Colonic mucosa (tissue), 4 donors: ENCODE results near the gene HBB. TPM values are rescaled to one million over a fixed set of nuclear protein-coding genes. Genes with fewer than 3 reads are reported as not detected.

ENCODE experiments used
- DNase-seq: peaks from one replicate; pipeline ENCODE4 v3.0.0-alpha.2; 2020
- H3K27ac ChIP-seq: fragments of 200-600 bp; one replicate; pipeline ENCODE4 v1.8.0; 2021
- H3K27me3 ChIP-seq: fragments of 200-600 bp; one replicate; pipeline ENCODE4 v1.8.0; 2021
- H3K36me3 ChIP-seq: fragments of 200-600 bp; one replicate; pipeline ENCODE4 v1.8.0; 2021
- H3K4me1 ChIP-seq: fragments of 200-600 bp; one replicate; pipeline ENCODE4 v1.8.0; 2021; ENCODE audit warnings: mild to moderate bottlenecking
- H3K4me3 ChIP-seq: fragments of 200-600 bp; one replicate; pipeline ENCODE4 v1.8.0; 2021
- H3K9ac ChIP-seq, 2 donors: one replicate each; pipeline ENCODE4 v1.7.0; 2013; ENCODE audit warnings: control low read depth in 2 of 2, low read depth in 2 of 2, low read length in 2 of 2
- H3K9me3 ChIP-seq: fragments of 200-600 bp; one replicate; pipeline ENCODE4 v1.8.0; 2021
- CTCF ChIP-seq: fragments of 200-600 bp; IDR thresholded peaks from one replicate; pipeline ENCODE4 v1.8.0; 2022; ENCODE audit warnings: antibody characterized with exemption, mild to moderate bottlenecking
- intact Hi-C: fragments of 100-400 bp; cut with DNase I; formaldehyde crosslinking; loops from one replicate; pipeline ENCODE4 v1.14.1; 2022
- total RNA-seq, 2 donors: library from RNA; stranded (reverse); fragmentation: NEBNext Ultra II Directional in 1 of 2; extraction: Animal tissue kit (Norgen Biotek cat#: 25700) in 1 of 2; gene quantifications; one replicate each; pipeline ENCODE4 v1.2.1, GENCODE V29; 2021
- donor health status: healthy.
- donor health status: DM: no; HTN: no; CAD: no.
- donor health status: DM: no; HTN: no; CAD: no.

The HBB gene
- total RNA-seq, 2 donors from 2014 or later = 3.0 to 113 TPM

- Histone ChIP-seq H3K9me3 (no peaks in the 10 kb centered on the region), H3K9ac (no peak overlapping the region), H3K4me3 (no peak overlapping the region), H3K4me1 (no peaks in the 10 kb centered on the region), H3K27me3 (no peaks in the 10 kb centered on the region), H3K27ac (no peak overlapping the region), H3K36me3 (no peaks in the 10 kb centered on the region)
- no peak for TF ChIP-seq CTCF
- intact Hi-C loops = no loop called here
- no peak for DNase-seq
These were observed 29.3 kb downstream of the HBB start for GRCh38 chr11:5197536-5197935.

DNA sequence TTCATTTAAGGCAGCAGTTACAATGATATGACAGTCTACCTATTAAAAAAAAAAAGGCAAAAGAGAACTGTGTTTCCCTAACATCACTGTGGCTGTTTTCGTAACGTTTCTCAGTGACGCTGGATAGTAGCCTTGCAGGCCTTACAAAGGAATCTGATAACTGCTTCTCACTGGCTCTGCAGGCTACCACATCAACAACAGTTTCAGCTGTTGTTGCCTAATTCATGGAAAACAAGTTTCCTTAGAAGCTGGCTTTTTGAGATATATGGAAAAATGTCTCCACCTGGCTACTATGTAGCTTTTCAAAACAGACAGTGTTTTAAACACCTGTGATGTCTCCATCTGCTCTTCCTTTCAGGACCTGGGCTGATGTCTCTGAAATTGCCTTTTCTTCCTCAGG is 30.1 kb downstream of the HBB start:
- intact Hi-C loops = no loop called here
- no peak overlapping the region for H3K27ac ChIP-seq
- H3K9ac ChIP-seq = no peak overlapping the region
- H3K36me3 ChIP-seq = no peaks in the 10 kb centered on the region
- no peak overlapping the region for H3K4me3 ChIP-seq
- DNase-seq = no peak
- H3K27me3 ChIP-seq = no peaks in the 10 kb centered on the region
- H3K9me3 ChIP-seq = no peaks in the 10 kb centered on the region
- TF ChIP-seq CTCF = no peak
- no peaks in the 10 kb centered on the region for H3K4me1 ChIP-seq

DNA sequence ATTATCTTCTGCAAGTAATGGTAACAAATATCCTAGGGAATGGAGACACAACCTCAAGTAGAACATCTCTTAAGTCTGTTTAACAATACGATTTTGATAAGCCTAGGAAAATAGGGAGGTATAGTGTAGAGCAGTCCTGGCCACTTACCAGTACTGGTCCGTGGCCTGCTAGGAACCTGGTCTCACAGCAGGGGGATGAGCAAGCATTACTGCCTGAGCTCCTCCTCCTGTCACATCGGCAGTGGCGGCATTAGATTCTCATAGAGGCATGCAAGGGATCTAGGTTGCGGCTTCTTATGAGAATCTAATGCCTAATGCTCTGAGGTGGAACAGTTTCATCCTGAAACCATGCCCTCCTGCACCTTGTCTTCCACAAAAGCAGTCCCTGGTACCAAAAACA is 30.8 kb downstream of the HBB start:
- TF ChIP-seq CTCF = no peak
- Histone ChIP-seq H3K27ac (no peak overlapping the region), H3K36me3 (no peaks in the 10 kb centered on the region), H3K9ac (no peak overlapping the region), H3K4me1 (no peaks in the 10 kb centered on the region), H3K4me3 (no peak overlapping the region), H3K9me3 (no peaks in the 10 kb centered on the region), H3K27me3 (no peaks in the 10 kb centered on the region)
- intact Hi-C loops = no loop called here
- DNase-seq = no peak

- no peak overlapping the region for H3K9ac ChIP-seq
- intact Hi-C loops = no loop called here
- H3K27ac ChIP-seq = no peak overlapping the region
- no peaks in the 10 kb centered on the region for H3K9me3 ChIP-seq
- no peaks in the 10 kb centered on the region for H3K4me1 ChIP-seq
- H3K4me3 ChIP-seq = no peak overlapping the region
- DNase-seq = no peak
- H3K36me3 ChIP-seq = no peaks in the 10 kb centered on the region
- no peaks in the 10 kb centered on the region for H3K27me3 ChIP-seq
- TF ChIP-seq CTCF = no peak
These were observed 34.1 kb downstream of the HBB start for GRCh38 chr11:5192738-5193137.

DNA sequence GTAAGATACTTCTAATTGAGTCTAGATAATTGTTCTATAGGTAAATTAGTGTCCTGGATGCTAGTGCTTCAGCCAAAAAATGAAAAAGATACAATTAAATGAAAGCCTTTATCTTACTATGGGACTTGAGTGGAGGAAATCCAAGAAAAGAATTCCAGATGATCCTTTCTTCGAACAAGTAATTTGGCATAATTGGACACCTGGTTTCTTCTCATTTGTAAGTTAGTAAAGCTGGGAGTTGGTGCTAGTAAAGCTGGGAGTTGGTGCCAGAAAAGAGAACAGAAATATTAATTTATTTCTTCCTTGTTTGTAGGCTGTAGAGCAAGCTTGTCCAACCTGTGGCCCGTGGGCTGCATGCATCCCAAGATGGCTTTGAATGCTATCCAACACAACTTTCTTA is 38.7 kb downstream of the HBB start:
- Histone ChIP-seq H3K4me3 (no peak overlapping the region), H3K27ac (no peak overlapping the region), H3K27me3 (no peaks in the 10 kb centered on the region), H3K9me3 (no peaks in the 10 kb centered on the region), H3K4me1 (no peaks in the 10 kb centered on the region), H3K9ac (no peak overlapping the region), H3K36me3 (no peaks in the 10 kb centered on the region)
- TF ChIP-seq CTCF = no peak
- intact Hi-C loops = no loop called here
- DNase-seq = no peak
